K562 (cell line): ENCODE measurements around the gene EYA2. TPM values are rescaled to one million over a fixed set of nuclear protein-coding genes. Genes with fewer than 3 reads are reported as not detected.

Source experiments
- ATAC-seq: fragments of 200-7000 bp; cut with Tn5 transposase; 3 replicates; pipeline ENCODE4 v1.9.1; 2020; ENCODE audit warnings: moderate library complexity
- BruUV-seq: library from RNA; stranded (reverse); fragments of 400-500 nt; replicated peaks from 2 replicates; lab custom pipeline; 2021; lab: Mats Ljungman, UMichigan
- CTCF ChIA-PET: fragments of 300-600 bp; formaldehyde crosslinking; extraction: SDS; loops from one replicate; lab custom pipeline; 2021; ENCODE audit warnings: low intra/inter-chr PET ratio; lab: Yijun Ruan, JAX
- POLR2A ChIA-PET: fragments of 300-600, 350-650 bp; sonication (Branson Sonifier 250); formaldehyde crosslinking; extraction: SDS; loops from one replicate; lab custom pipeline; 2021; ENCODE audit warnings: antibody characterized with exemption, inconsistent platforms; lab: Yijun Ruan, JAX
- DNase-seq, 4 experiments: peaks; one replicate each; pipeline versions ENCODE4 v3.0.0 to v3.0.0-alpha.2; 2011 to 2018; ENCODE audit warnings: low spot score in 3 of 4, mixed read lengths in 3 of 4; ENCODE audit errors: extremely low read depth in 1 of 4
- FAIRE-seq: peaks from 2 replicates; lab custom pipeline; 2011; peaks lifted over from hg19 to GRCh38; lab: Jason Lieb, UNC
- H2AFZ ChIP-seq: 2 replicates; pipeline ENCODE4 v1.6.0; 2011; ENCODE audit warnings: low read depth, low read length, control low read depth, inconsistent platforms
- H3K27ac ChIP-seq: fragments of 200-600 bp; 3 replicates; pipeline ENCODE4 v1.8.0; 2011; ENCODE audit warnings: low read depth, mild to moderate bottlenecking, control low read depth, inconsistent platforms, low read length, moderate library complexity, mixed read lengths; ENCODE audit errors: extremely low read depth
- H3K27me3 ChIP-seq, 2 experiments: fragments of 300-600 bp in 1 of 2; 2 replicates in 1 of 2; 3 replicates in 1 of 2; pipeline versions ENCODE4 v1.6.0 to v1.8.0; 2011; ENCODE audit warnings: inconsistent platforms in 2 of 2, low read length in 2 of 2, mild to moderate bottlenecking in 1 of 2, mixed read lengths in 1 of 2, moderate library complexity in 1 of 2; ENCODE audit not compliant: control insufficient read depth in 2 of 2, insufficient read depth in 2 of 2
- H3K36me3 ChIP-seq: fragments of 300-600 bp; 3 replicates; pipeline ENCODE4 v1.8.0; 2011; ENCODE audit warnings: mild to moderate bottlenecking, low read length, inconsistent platforms; ENCODE audit not compliant: control insufficient read depth, insufficient read depth
- H3K4me1 ChIP-seq, 2 experiments: fragments of 200-600 bp in 1 of 2; replicated peaks in 1 of 2; 2 replicates in 1 of 2; 3 replicates in 1 of 2; pipeline versions ENCODE4 v1.5.1 to v1.8.0; 2011; ENCODE audit warnings: inconsistent platforms in 2 of 2, low read length in 2 of 2, mild to moderate bottlenecking in 1 of 2, mixed read lengths in 1 of 2, moderate library complexity in 1 of 2; ENCODE audit not compliant: control insufficient read depth in 2 of 2, insufficient read depth in 2 of 2
- H3K4me2 ChIP-seq: 2 replicates; pipeline ENCODE4 v1.6.1; 2011; ENCODE audit warnings: low read length, control low read depth, inconsistent platforms, mixed read lengths; ENCODE audit not compliant: insufficient read depth
- H3K4me3 ChIP-seq: fragments of 200-600 bp; sonication (generic), shearing (Covaris generic); 2 replicates; pipeline ENCODE4 v1.5.1; 2016; ENCODE audit warnings: control low read depth, inconsistent platforms
- H3K79me2 ChIP-seq: fragments of 200-600 bp; 3 replicates; pipeline ENCODE4 v1.8.0; 2011; ENCODE audit warnings: low read length, inconsistent platforms; ENCODE audit not compliant: control insufficient read depth, insufficient read depth
- H3K9ac ChIP-seq, 2 experiments: 2 replicates each; pipeline versions ENCODE4 v1.6.0 to v1.6.1; 2011; ENCODE audit warnings: low read depth in 2 of 2, low read length in 2 of 2, control low read depth in 1 of 2, inconsistent platforms in 1 of 2, mild to moderate bottlenecking in 1 of 2, mixed read lengths in 1 of 2; ENCODE audit not compliant: insufficient read depth in 1 of 2
- H3K9me1 ChIP-seq: one replicate; pipeline ENCODE4 v1.6.0; 2011; ENCODE audit warnings: inconsistent platforms, mild to moderate bottlenecking, low read length, moderate library complexity; ENCODE audit not compliant: control insufficient read depth, insufficient read depth
- H3K9me3 ChIP-seq: replicated peaks from 2 replicates; pipeline ENCODE4 v1.5.1; 2011; ENCODE audit warnings: low read depth, low read length, inconsistent platforms; ENCODE audit not compliant: control insufficient read depth, insufficient read depth
- H4K20me1 ChIP-seq: replicated peaks from 2 replicates; pipeline ENCODE4 v1.6.1; 2011; ENCODE audit warnings: low read length, inconsistent platforms, mixed read lengths; ENCODE audit not compliant: control insufficient read depth, insufficient read depth
- ATF6 ChIP-seq: sonication (generic); formaldehyde crosslinking; IDR thresholded peaks from 2 replicates; pipeline ENCODE4 v1.4.0; 2020; ENCODE audit warnings: mild to moderate bottlenecking, missing genetic modification reagents
- CSDE1 ChIP-seq, 2 experiments: fragments of 450-650 bp; IDR thresholded peaks; 2 replicates each; pipeline ENCODE4 v1.6.1; 2016; ENCODE audit warnings: mild to moderate bottlenecking in 1 of 2
- CXXC5 ChIP-seq: fragments of 250-450 bp; sonication (Bioruptor Pico); IDR thresholded peaks from 2 replicates; pipeline ENCODE4 v1.8.0; 2022; ENCODE audit warnings: inconsistent platforms, mild to moderate bottlenecking, moderate library complexity
- NFIX ChIP-seq: fragments of 250-450 bp; sonication (Bioruptor Pico); IDR thresholded peaks from 2 replicates; pipeline ENCODE4 v1.4.0; 2020; ENCODE audit warnings: low read depth, mild to moderate bottlenecking, moderate library complexity
- OTX1 ChIP-seq: fragments of 450-650 bp; formaldehyde crosslinking; IDR thresholded peaks from 2 replicates; pipeline ENCODE4 v1.4.0; 2022; ENCODE audit warnings: mild to moderate bottlenecking
- PRPF4 ChIP-seq: fragments of 200-400 bp; formaldehyde crosslinking; IDR thresholded peaks from one replicate; pipeline ENCODE4 v1.6.1; 2017; ENCODE audit warnings: low read length, low read depth, mild to moderate bottlenecking; ENCODE audit not compliant: insufficient read depth, poor library complexity, severe bottlenecking
- SP2 ChIP-seq: IDR thresholded peaks from 2 replicates; pipeline ENCODE4 v1.6.1; 2011; ENCODE audit warnings: mild to moderate bottlenecking, low read depth, low read length, moderate library complexity; ENCODE audit not compliant: poor library complexity, severe bottlenecking; ENCODE audit errors: extremely low read depth
- ZNF280A ChIP-seq: fragments of 450-650 bp; IDR thresholded peaks from 2 replicates; pipeline ENCODE4 v1.6.1; 2018; ENCODE audit warnings: mild to moderate bottlenecking, low read depth; ENCODE audit not compliant: partially characterized antibody
- WGBS: fragments of 100-300 bp; shearing (Covaris generic); methylation state at CpG from one replicate; pipeline ENCODE4 v1.1.6; 2016; ENCODE audit warnings: low coverage, mixed read lengths; ENCODE audit not compliant: insufficient coverage; ENCODE audit errors: missing lambda C conversion rate; 5-methylcytosine and 5-hydroxymethylcytosine counted together
- in situ Hi-C: fragments of 300-500 bp; cut with MboI; formaldehyde crosslinking; loops from 4 replicates; pipeline ENCODE4 v1.15.0; 2018; ENCODE audit warnings: inconsistent platforms, mixed read lengths
- intact Hi-C: fragments of 100-400 bp; cut with micrococcal nuclease; formaldehyde crosslinking; loops from 2 replicates; pipeline ENCODE4 v1.14.2; 2022
- polyA plus RNA-seq, 8 experiments: library from polyadenylated mRNA; depleted of rRNA in 4 of 8; stranded (reverse) in 5 of 8; unstranded in 3 of 8; fragments of >200 nt; fragmentation: Nextera tagmentation in 2 of 8; fragmentation: Illumina TruSeq in 1 of 8; extraction: Ambion mirVana in 2 of 8; extraction: Trizol in 1 of 8; gene quantifications; 2 replicates each; pipeline versions ENCODE4 v1.2.1 to v1.2.3, GENCODE V29; 2011 to 2014; ENCODE audit warnings: inconsistent platforms in 1 of 8, missing spikeins in 1 of 8
- total RNA-seq, 7 experiments: library from RNA; depleted of rRNA in 6 of 7; stranded (reverse); fragments of >200 nt in 6 of 7; fragmentation: Illumina TruSeq in 2 of 7; extraction: Trizol in 2 of 7; gene quantifications; 2 replicates each; pipeline versions ENCODE4 v1.2.1 to v1.2.3, GENCODE V29; 2011 to 2021; ENCODE audit warnings: low replicate concordance in 1 of 7

The EYA2 gene
- total and polyA plus RNA-seq, 9 of the 15 experiments (the other 6 are each of a cell fraction or from before 2014, with no cell fraction given) = 0.03 TPM; not detected in 8

GRCh38 chr20:46946796-46947195, 52.2 kb downstream of the EYA2 start (continued):
- no peak for TF ChIP-seq CXXC5 (CRISPR knock-in tag)
- no peak for TF ChIP-seq CSDE1 (IDR thresholded peaks at IDR 0.05)

- Histone ChIP-seq H3K9me1 (no peaks in the 10 kb centered on the region), H3K4me1 (no peaks in the 10 kb centered on the region), H3K79me2 (no peaks in the 10 kb centered on the region), H3K27me3 (peaks cover 19 to 42% of the 10 kb centered on the region in 2 experiments; a peak in 4 of 5 replicates), H3K9me3 (no peaks in the 10 kb centered on the region), H3K4me2 (no peak overlapping the region), H3K9ac (no peak overlapping the region), H3K4me3 (no peak overlapping the region), H3K36me3 (no peaks in the 10 kb centered on the region), H4K20me1 (0 out of 2 replicates have a peak, but pooled peaks cover 12% of the 10 kb centered on the region), H3K27ac (no peak overlapping the region), H2AFZ (no peak overlapping the region)
- intact Hi-C loops = no loop called here
- no peak for DNase-seq
- 0% methylated on average over 3 of the region's 3 CpGs for WGBS
- no peak for ATAC-seq
- in situ Hi-C loops = no loop called here
- BruUV-seq = no TSS peak
- no peak for FAIRE-seq
- ChIA-PET CTCF (no interaction called here), POLR2A (interaction anchor here (1.1 kb wide), 1 partner anchor 21 kb away, joined by 3 read pairs; no protein-coding TSS in a partner anchor)
- TF ChIP-seq ATF6 (CRISPR knock-in tag) (no peak), OTX1 (CRISPR knock-in tag) (no peak), PRPF4 (no peak), ZNF280A (no peak), SP2 (no peak), NFIX (CRISPR knock-in tag) (no peak)
These were observed 53.4 kb downstream of the EYA2 start for GRCh38 chr20:46948081-46948480.
